ENCODE measurements around the gene ABHD15.
A peak's percentile ranks its signal among the peaks of the same experiment; 100 is the strongest.

The ABHD15 gene

GRCh38 chr17:29586676-29587469 lies 20.0 kb upstream of the ABHD15 start:
- Histone ChIP-seq H3K27ac (no peak overlapping the region), H3K79me2 (ENCODE audit: insufficient read depth, low read depth) (peaks cover 16% of the 10 kb centered on the region; the same call in 1 of the 2 replicates), H3K9ac (no peak overlapping the region), H3K4me1 (ENCODE audit: low read depth, poor library complexity, severe bottlenecking) (peaks cover 22% of the 10 kb centered on the region), H3K27me3 (ENCODE audit: insufficient read depth, low read depth) (no peaks in the 10 kb centered on the region), H3K4me3 (IDR thresholded peaks at IDR 0.05; ENCODE audit: insufficient read depth, low read depth, low read length) (no peak overlapping the region), H3K36me3 (ENCODE audit: insufficient read depth) (no peaks in the 10 kb centered on the region), H3K4me2 (no peak overlapping the region; the same call in 1 of the 2 replicates), H4K20me1 (ENCODE audit: insufficient read depth) (no peaks in the 10 kb centered on the region), H2AFZ (ENCODE audit: low read depth) (no peak overlapping the region)
- TF ChIP-seq CTCF (conservative IDR thresholded peaks at IDR 0.05; ENCODE audit: low read depth, low read length) = no peak

GRCh38 chr17:29585080-29585751 lies 18.4 kb upstream of the ABHD15 start:
- peak; percentile 44; the same call in 1 of the 2 replicates for TF ChIP-seq CTCF (conservative IDR thresholded peaks at IDR 0.05; ENCODE audit: low read depth, low read length)
- Histone ChIP-seq H3K9ac (no peak overlapping the region), H3K27ac (no peak overlapping the region), H3K4me3 (IDR thresholded peaks at IDR 0.05; ENCODE audit: insufficient read depth, low read depth, low read length) (no peak overlapping the region), H3K79me2 (ENCODE audit: insufficient read depth, low read depth) (peaks cover 16% of the 10 kb centered on the region; the same call in 1 of the 2 replicates), H3K27me3 (ENCODE audit: insufficient read depth, low read depth) (no peaks in the 10 kb centered on the region), H4K20me1 (ENCODE audit: insufficient read depth) (no peaks in the 10 kb centered on the region), H3K4me1 (ENCODE audit: low read depth, poor library complexity, severe bottlenecking) (peaks cover 28% of the 10 kb centered on the region), H3K4me2 (no peak overlapping the region), H2AFZ (ENCODE audit: low read depth) (no peak overlapping the region), H3K36me3 (ENCODE audit: insufficient read depth) (no peaks in the 10 kb centered on the region)

- no peaks in the 10 kb centered on the region for H3K27me3 ChIP-seq (ENCODE audit: insufficient read depth, low read depth)
- H2AFZ ChIP-seq (ENCODE audit: low read depth) = no peak overlapping the region
- no peak for TF ChIP-seq CTCF (conservative IDR thresholded peaks at IDR 0.05; ENCODE audit: low read depth, low read length)
- peaks cover 24% of the 10 kb centered on the region for H3K4me1 ChIP-seq (ENCODE audit: low read depth, poor library complexity, severe bottlenecking)
- no peaks in the 10 kb centered on the region for H3K36me3 ChIP-seq (ENCODE audit: insufficient read depth)
- no peaks in the 10 kb centered on the region for H4K20me1 ChIP-seq (ENCODE audit: insufficient read depth)
- no peak overlapping the region for H3K4me3 ChIP-seq (IDR thresholded peaks at IDR 0.05; ENCODE audit: insufficient read depth, low read depth, low read length)
- no peak overlapping the region for H3K27ac ChIP-seq
- H3K4me2 ChIP-seq = no peak overlapping the region
- H3K79me2 ChIP-seq (ENCODE audit: insufficient read depth, low read depth) = peaks cover 16% of the 10 kb centered on the region; the same call in 1 of the 2 replicates
- H3K9ac ChIP-seq = no peak overlapping the region
Observed at GRCh38 chr17:29584452-29585079, 17.7 kb upstream of the ABHD15 start.

GRCh38 chr17:29583324-29584248 lies 16.7 kb upstream of the ABHD15 start:
- no peak overlapping the region for H2AFZ ChIP-seq (ENCODE audit: low read depth)
- no peak for TF ChIP-seq CTCF (conservative IDR thresholded peaks at IDR 0.05; ENCODE audit: low read depth, low read length)
- peaks cover 16% of the 10 kb centered on the region; the same call in 1 of the 2 replicates for H3K79me2 ChIP-seq (ENCODE audit: insufficient read depth, low read depth)
- H3K4me3 ChIP-seq (IDR thresholded peaks at IDR 0.05; ENCODE audit: insufficient read depth, low read depth, low read length) = no peak overlapping the region
- no peak overlapping the region for H3K4me2 ChIP-seq
- H3K36me3 ChIP-seq (ENCODE audit: insufficient read depth) = no peaks in the 10 kb centered on the region
- H3K4me1 ChIP-seq (ENCODE audit: low read depth, poor library complexity, severe bottlenecking) = peaks cover 24% of the 10 kb centered on the region
- H3K9ac ChIP-seq = no peak overlapping the region
- no peaks in the 10 kb centered on the region for H4K20me1 ChIP-seq (ENCODE audit: insufficient read depth)
- H3K27ac ChIP-seq = no peak overlapping the region
- no peaks in the 10 kb centered on the region for H3K27me3 ChIP-seq (ENCODE audit: insufficient read depth, low read depth)

Data from KMS-11 (cell line).